ENCODE data around the gene EBF3. TPM values are rescaled to one million over a fixed set of nuclear protein-coding genes. Genes with fewer than 3 reads are reported as not detected.

Gene EBF3
- total RNA-seq, 2 donors from 2014 or later = 0.44 to 2.0 TPM

DNA sequence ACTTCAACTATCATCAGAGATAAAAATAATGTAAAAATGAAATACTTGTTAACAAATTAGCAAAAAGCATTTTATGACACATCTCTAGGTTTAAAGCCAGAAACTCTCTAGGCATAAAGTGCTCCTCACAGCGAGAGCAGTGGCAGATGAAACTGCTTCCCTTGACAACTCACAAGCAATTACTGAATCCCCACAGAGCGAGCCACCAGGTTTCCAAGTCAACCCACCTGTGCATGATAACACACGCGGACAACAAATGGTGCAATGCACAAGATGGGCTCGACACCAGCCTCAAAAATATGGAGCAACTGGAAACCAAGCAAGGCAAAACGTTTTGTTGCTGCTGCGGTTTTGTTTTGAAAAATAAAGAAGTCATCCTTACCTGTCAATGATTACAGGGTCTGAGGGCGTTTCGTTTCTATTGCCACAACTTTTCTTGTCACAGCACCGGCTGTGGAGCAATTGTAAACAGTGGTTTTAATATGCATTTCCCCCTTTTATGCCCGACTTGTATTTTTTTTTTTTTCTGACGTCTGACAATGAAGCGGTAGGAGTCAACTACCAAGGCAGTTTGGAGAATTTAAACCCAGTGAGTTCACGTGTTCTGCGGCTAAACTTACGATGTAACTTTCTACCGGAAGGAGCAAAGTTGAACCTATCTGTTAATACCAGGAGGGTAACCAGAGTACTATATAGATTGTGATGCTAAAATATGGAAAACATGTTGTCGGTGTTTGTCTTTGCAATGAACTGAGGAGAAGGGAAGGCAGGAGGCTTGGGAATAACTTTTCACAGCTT is 7.0 kb downstream of the EBF3 start:
- peaks cover 75% of the 10 kb centered on the region for H3K27me3 Mint-ChIP-seq (ENCODE audit: insufficient read depth)
- H3K9ac ChIP-seq (ENCODE audit: extremely low read depth, low read length, poor library complexity, severe bottlenecking) = no peak overlapping the region
- no peaks in the 10 kb centered on the region for H3K36me3 ChIP-seq (ENCODE audit: control insufficient read depth, insufficient read depth, low read length)
- 3 to 9% methylated on average over 15 to 18 of the region's 18 CpGs for WGBS, 2 experiments (ENCODE audit: insufficient coverage in 1 of 2, insufficient read length in 1 of 2)
- H3K4me1 Mint-ChIP-seq = peaks cover 26% of the 10 kb centered on the region
- no peak overlapping the region for H3K4me3 Mint-ChIP-seq
- TF ChIP-seq, protein P1, sequence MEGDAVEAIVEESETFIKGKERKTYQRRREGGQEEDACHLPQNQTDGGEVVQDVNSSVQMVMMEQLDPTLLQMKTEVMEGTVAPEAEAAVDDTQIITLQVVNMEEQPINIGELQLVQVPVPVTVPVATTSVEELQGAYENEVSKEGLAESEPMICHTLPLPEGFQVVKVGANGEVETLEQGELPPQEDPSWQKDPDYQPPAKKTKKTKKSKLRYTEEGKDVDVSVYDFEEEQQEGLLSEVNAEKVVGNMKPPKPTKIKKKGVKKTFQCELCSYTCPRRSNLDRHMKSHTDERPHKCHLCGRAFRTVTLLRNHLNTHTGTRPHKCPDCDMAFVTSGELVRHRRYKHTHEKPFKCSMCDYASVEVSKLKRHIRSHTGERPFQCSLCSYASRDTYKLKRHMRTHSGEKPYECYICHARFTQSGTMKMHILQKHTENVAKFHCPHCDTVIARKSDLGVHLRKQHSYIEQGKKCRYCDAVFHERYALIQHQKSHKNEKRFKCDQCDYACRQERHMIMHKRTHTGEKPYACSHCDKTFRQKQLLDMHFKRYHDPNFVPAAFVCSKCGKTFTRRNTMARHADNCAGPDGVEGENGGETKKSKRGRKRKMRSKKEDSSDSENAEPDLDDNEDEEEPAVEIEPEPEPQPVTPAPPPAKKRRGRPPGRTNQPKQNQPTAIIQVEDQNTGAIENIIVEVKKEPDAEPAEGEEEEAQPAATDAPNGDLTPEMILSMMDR (conservative IDR thresholded peaks at IDR 0.05) = no peak
- no peak overlapping the region for H3K4me3 ChIP-seq (ENCODE audit: low read length)
- no peak overlapping the region for H3K27ac ChIP-seq (ENCODE audit: low read depth, low read length)
- no peak overlapping the region for H3K27ac Mint-ChIP-seq
- DNase-seq = peak; percentile 67
- H3K9me3 ChIP-seq (ENCODE audit: control insufficient read depth, low read length) = no peaks in the 10 kb centered on the region
- no peaks in the 10 kb centered on the region for H3K36me3 Mint-ChIP-seq (ENCODE audit: low read depth)
- peaks cover 87% of the 10 kb centered on the region for H3K27me3 ChIP-seq (ENCODE audit: control insufficient read depth, insufficient read depth, low read length, poor library complexity, severe bottlenecking)
- H3K4me1 ChIP-seq (ENCODE audit: control insufficient read depth, insufficient read depth, low read length) = no peaks in the 10 kb centered on the region
- H3K9me3 Mint-ChIP-seq = no peaks in the 10 kb centered on the region

DNA sequence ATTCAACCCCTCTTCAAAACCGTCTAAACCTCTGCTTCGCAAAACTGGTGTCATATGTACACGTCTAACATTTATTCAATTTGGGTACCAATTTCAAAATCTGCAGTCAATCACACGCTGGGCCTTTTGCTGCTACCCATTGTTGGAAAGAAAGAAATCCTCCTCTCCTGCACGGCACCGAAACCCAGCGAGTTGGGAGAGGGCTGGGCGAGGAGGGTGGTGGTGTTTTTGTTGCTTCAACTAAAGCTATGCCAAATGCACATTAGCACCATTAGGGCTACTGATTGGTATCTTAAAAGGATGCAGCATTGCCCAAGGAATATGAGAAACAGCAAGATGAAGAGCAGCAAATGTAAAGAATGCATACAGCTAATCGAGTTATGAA is 7.8 kb downstream of the EBF3 start:
- Histone ChIP-seq H3K36me3 (ENCODE audit: control insufficient read depth, insufficient read depth, low read length) (no peaks in the 10 kb centered on the region), H3K4me1 (ENCODE audit: control insufficient read depth, insufficient read depth, low read length) (no peaks in the 10 kb centered on the region), H3K9me3 (ENCODE audit: control insufficient read depth, low read length) (no peaks in the 10 kb centered on the region), H3K27me3 (ENCODE audit: control insufficient read depth, insufficient read depth, low read length, poor library complexity, severe bottlenecking) (peaks cover 79% of the 10 kb centered on the region), H3K27ac (ENCODE audit: low read depth, low read length) (no peak overlapping the region), H3K4me3 (ENCODE audit: low read length) (no peak overlapping the region), H3K9ac (ENCODE audit: extremely low read depth, low read length, poor library complexity, severe bottlenecking) (no peak overlapping the region)
- no peak overlapping the region for H3K27ac Mint-ChIP-seq
- no peak for DNase-seq
- H3K4me3 Mint-ChIP-seq = no peak overlapping the region
- WGBS, 2 experiments (ENCODE audit: insufficient coverage in 1 of 2, insufficient read length in 1 of 2) = 27 to 29% methylated on average over 5 to 9 of the region's 9 CpGs
- H3K27me3 Mint-ChIP-seq (ENCODE audit: insufficient read depth) = peaks cover 68% of the 10 kb centered on the region
- H3K4me1 Mint-ChIP-seq = peaks cover 21% of the 10 kb centered on the region
- no peaks in the 10 kb centered on the region for H3K36me3 Mint-ChIP-seq (ENCODE audit: low read depth)
- TF ChIP-seq, protein P1 (conservative IDR thresholded peaks at IDR 0.05) = no peak
- H3K9me3 Mint-ChIP-seq = no peaks in the 10 kb centered on the region

DNA sequence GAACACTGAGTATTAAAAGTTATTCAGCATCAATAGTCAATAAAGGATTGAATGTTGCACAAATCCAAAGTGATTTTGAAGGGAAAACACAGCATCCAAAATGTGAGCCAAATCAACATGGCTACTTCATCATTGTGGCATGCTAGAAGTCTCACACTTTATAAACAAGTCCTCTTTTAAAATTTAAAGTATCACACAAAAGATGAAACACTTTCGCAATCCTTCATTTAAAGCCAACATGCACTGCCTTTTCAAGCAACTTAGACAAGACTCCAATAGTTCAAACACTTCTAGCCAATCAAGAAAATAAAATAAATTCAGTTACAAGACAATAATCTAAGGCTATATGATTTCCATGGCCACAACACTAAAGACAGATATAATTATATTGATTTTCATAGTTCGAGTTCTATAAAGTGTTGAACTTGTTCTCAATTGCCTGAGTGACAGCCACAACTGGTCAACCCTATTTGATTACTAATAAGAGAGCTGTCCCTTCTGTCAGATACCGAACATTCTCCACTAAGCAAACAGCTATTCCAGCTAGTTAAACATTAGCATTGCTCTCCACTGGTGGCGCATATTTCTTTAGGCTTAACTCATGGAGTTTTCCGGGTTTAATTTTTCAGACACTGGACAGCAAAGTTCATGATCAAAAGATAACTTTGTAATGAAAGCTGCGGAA is 8.3 kb downstream of the EBF3 start:
- DNase-seq = no peak
- Mint-ChIP-seq H3K27me3 (ENCODE audit: insufficient read depth) (peaks cover 64% of the 10 kb centered on the region), H3K4me3 (no peak overlapping the region), H3K36me3 (ENCODE audit: low read depth) (no peaks in the 10 kb centered on the region), H3K4me1 (peaks cover 24% of the 10 kb centered on the region), H3K9me3 (no peaks in the 10 kb centered on the region), H3K27ac (no peak overlapping the region)
- TF ChIP-seq, protein P1 (conservative IDR thresholded peaks at IDR 0.05) = no peak
- Histone ChIP-seq H3K4me1 (ENCODE audit: control insufficient read depth, insufficient read depth, low read length) (no peaks in the 10 kb centered on the region), H3K9me3 (ENCODE audit: control insufficient read depth, low read length) (no peaks in the 10 kb centered on the region), H3K27ac (ENCODE audit: low read depth, low read length) (no peak overlapping the region), H3K9ac (ENCODE audit: extremely low read depth, low read length, poor library complexity, severe bottlenecking) (no peak overlapping the region), H3K36me3 (ENCODE audit: control insufficient read depth, insufficient read depth, low read length) (no peaks in the 10 kb centered on the region), H3K4me3 (ENCODE audit: low read length) (no peak overlapping the region), H3K27me3 (ENCODE audit: control insufficient read depth, insufficient read depth, low read length, poor library complexity, severe bottlenecking) (peaks cover 74% of the 10 kb centered on the region)
- 26 to 40% methylated on average over 5 to 6 of the region's 6 CpGs for WGBS, 2 experiments (ENCODE audit: insufficient coverage in 1 of 2, insufficient read length in 1 of 2)
